Type B pancreatic cell (in vitro differentiated cells): ENCODE measurements around the gene RPL31. TPM values are rescaled to one million over a fixed set of nuclear protein-coding genes. Genes with fewer than 3 reads are reported as not detected.
A peak's percentile ranks its signal among the peaks of the same experiment; 100 is the strongest.

Experiments used
- DNase-seq: peaks from one replicate; pipeline ENCODE4 v3.0.0; 2021; ENCODE audit warnings: mixed read lengths; ENCODE audit not compliant: unreplicated experiment; ENCODE audit errors: extremely low spot score
- H3K27ac Mint-ChIP-seq: 2 replicates; pipeline ENCODE4 v1.8.0; 2021; ENCODE audit warnings: mild to moderate bottlenecking, mixed read lengths
- H3K27me3 Mint-ChIP-seq: 2 replicates; pipeline ENCODE4 v1.8.0; 2021; ENCODE audit warnings: mixed read lengths
- H3K36me3 Mint-ChIP-seq: 2 replicates; pipeline ENCODE4 v1.8.0; 2021; ENCODE audit warnings: mixed read lengths
- H3K4me1 Mint-ChIP-seq: one replicate; pipeline ENCODE4 v1.8.0; 2021; ENCODE audit warnings: mixed read lengths; ENCODE audit not compliant: unreplicated experiment
- H3K4me3 Mint-ChIP-seq: 2 replicates; pipeline ENCODE4 v1.8.0; 2021; ENCODE audit warnings: mild to moderate bottlenecking, mixed read lengths
- H3K9me3 Mint-ChIP-seq: 2 replicates; pipeline ENCODE4 v1.8.0; 2021; ENCODE audit warnings: mixed read lengths
- long read RNA-seq: library from polyadenylated mRNA; unstranded; transcript quantifications from one replicate; pipeline ENCODE4 v2.0.0, GENCODE V29; 2020
- total RNA-seq: library from RNA; stranded (reverse); gene quantifications from 2 replicates; pipeline ENCODE4 v1.2.1, GENCODE V29; 2021; ENCODE audit warnings: low replicate concordance
- TF ChIP-seq, protein P1 (sequence below): fragments of 200-600 bp; sonication (generic); conservative IDR thresholded peaks from 2 replicates; pipeline ENCODE4 v1.5.0; 2021; ENCODE audit warnings: antibody characterized with exemption, mild to moderate bottlenecking

The RPL31 gene
- 1,718 and 2,012 TPM in 2 replicates for total RNA-seq
- long read RNA-seq, transcript RPL31-205 (4 exons, 716 nt) = minor isoform, 12 of 1,157 reads
- long read RNA-seq, transcript RPL31-208 (4 exons, 825 nt) = minor isoform, 54 of 1,157 reads
- long read RNA-seq, transcript RPL31-201 (5 exons, 1,865 nt) = major isoform, 1,022 of 1,157 reads
- long read RNA-seq, transcript RPL31-203 (5 exons, 1,110 nt) = minor isoform, 36 of 1,157 reads
- long read RNA-seq, partial matches to known transcripts = 14 of 1,157 reads
- long read RNA-seq, other reads (novel, unspliced or antisense) = 17 of 1,157 reads

DNA sequence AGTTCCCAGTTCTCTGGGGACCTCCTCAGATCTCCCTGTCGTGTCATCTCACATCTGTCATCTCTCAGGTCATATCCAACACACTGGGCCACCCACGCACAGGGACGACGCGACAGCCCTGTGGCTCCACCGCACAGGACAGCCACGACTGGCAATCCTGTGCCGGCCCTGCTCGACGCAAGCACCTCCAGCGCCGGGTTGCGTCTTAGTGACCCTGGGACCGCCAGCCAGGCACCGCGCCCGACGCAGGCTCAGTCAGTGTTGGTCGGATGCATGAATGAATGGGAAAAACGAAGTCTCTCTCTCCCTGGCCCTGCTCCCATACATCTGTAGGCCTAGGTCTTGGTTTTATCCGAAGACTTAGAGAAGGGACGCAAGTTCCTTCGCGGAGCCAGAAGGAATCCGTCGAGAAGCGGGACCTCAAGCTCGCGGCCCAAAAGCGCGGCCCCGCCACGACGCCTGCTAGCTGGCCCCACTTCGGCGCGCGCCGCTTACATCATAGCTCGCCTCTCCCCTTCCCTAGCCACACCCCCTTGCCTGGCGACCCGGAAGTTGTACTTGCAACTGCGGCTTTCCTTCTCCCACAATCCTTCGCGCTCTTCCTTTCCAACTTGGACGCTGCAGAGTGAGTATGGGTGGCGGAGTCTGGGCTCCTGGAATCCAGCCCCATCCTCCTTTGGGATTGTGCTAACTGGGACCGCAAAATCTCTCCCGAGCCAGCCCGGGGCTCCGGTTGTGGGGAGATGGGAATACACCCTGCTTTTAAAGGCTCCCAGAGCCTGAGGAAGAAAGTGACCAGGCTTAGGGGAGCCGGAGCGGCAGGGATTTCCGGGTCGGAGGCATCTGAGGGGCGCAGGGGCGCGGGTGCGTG lies at the start of gene RPL31:
TSS of gene RPL31 (plus strand) at position 599 of the 871 bp plus-strand sequence. CDS start 413 bp downstream, outside the sequence.
- peak; percentile 95 for DNase-seq
- peak within 1 kb of the TSS; percentile 96 for H3K4me3 Mint-ChIP-seq
- TF ChIP-seq, protein P1, sequence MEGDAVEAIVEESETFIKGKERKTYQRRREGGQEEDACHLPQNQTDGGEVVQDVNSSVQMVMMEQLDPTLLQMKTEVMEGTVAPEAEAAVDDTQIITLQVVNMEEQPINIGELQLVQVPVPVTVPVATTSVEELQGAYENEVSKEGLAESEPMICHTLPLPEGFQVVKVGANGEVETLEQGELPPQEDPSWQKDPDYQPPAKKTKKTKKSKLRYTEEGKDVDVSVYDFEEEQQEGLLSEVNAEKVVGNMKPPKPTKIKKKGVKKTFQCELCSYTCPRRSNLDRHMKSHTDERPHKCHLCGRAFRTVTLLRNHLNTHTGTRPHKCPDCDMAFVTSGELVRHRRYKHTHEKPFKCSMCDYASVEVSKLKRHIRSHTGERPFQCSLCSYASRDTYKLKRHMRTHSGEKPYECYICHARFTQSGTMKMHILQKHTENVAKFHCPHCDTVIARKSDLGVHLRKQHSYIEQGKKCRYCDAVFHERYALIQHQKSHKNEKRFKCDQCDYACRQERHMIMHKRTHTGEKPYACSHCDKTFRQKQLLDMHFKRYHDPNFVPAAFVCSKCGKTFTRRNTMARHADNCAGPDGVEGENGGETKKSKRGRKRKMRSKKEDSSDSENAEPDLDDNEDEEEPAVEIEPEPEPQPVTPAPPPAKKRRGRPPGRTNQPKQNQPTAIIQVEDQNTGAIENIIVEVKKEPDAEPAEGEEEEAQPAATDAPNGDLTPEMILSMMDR = no peak
- peaks cover 34% of the 10 kb centered on the region for H3K4me1 Mint-ChIP-seq
- H3K27me3 Mint-ChIP-seq = no peaks in the 10 kb centered on the region
- peaks cover 40% of the 10 kb centered on the region for H3K36me3 Mint-ChIP-seq
- peaks cover 7% of the 10 kb centered on the region for H3K9me3 Mint-ChIP-seq
- peak within 1 kb of the TSS; percentile 89 for H3K27ac Mint-ChIP-seq

- Mint-ChIP-seq H3K4me3 (no peak overlapping the region), H3K4me1 (peaks cover 8% of the 10 kb centered on the region), H3K9me3 (no peaks in the 10 kb centered on the region), H3K36me3 (peaks cover 3% of the 10 kb centered on the region), H3K27ac (no peak overlapping the region), H3K27me3 (no peaks in the 10 kb centered on the region)
- DNase-seq = no peak
- TF ChIP-seq, protein P1 = no peak
These were observed 49.6 kb upstream of the RPL31 start for GRCh38 chr2:100952512-100952911.

DNA sequence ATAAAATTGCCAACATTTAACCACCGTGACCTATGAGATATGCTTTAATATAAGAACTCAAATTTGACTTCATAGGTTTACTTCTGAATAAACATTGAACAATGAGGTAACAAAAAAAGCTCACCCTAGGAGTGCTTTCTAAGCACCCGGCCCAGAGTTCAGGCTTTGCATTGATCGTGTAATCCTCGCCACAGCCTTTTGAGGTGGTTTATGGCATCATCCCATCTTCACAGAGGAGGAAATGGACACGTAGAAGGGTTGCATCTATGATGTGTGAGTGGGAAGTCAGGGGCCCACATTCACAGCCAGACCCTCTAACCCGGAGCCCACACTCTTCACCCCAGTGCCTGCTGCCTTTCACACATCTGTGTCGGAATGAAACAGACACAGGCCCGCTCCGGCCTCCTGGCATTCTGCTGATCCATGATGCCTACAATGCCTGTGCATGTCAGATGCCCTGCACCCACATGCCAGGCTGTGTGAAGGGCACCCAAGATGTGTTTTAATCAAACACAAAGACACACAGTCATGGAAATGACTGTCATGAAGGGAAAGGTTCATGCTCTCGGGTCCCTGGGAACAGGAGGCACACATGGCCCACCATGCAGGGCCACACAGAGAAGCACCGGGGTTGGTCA lies 48.6 kb upstream of the RPL31 start:
- DNase-seq = no peak
- Mint-ChIP-seq H3K9me3 (no peaks in the 10 kb centered on the region), H3K27ac (no peak overlapping the region), H3K27me3 (no peaks in the 10 kb centered on the region), H3K4me1 (peaks cover 8% of the 10 kb centered on the region), H3K36me3 (peaks cover 3% of the 10 kb centered on the region), H3K4me3 (no peak overlapping the region)
- TF ChIP-seq, protein P1 = no peak

GRCh38 chr2:100954044-100954420 lies 48.1 kb upstream of the RPL31 start:
- TF ChIP-seq, protein P1 = no peak
- no peak overlapping the region for H3K4me3 Mint-ChIP-seq
- no peak overlapping the region for H3K27ac Mint-ChIP-seq
- DNase-seq = no peak
- no peaks in the 10 kb centered on the region for H3K27me3 Mint-ChIP-seq
- peaks cover 4% of the 10 kb centered on the region for H3K4me1 Mint-ChIP-seq
- H3K9me3 Mint-ChIP-seq = no peaks in the 10 kb centered on the region
- H3K36me3 Mint-ChIP-seq = peaks cover 3% of the 10 kb centered on the region

DNA sequence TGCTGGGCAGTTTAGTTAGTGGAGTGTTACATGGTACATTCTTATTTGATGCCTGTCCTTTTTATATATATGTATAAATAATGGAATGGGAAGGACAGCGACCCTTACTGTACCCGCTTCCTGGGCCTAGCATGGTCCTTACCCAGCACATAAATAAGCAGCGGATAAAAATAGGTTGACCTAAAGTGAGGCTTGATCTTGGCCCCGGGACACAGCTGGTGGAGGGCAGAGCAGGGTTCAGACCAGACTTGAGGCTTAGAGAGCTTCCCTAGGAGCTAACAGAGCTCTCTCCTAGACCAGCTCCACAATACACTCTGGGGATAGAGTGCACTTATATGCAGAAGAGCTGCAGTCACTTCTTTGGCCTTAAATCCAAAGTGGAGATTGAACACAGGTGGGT lies 46.9 kb upstream of the RPL31 start:
- peaks cover under 1% of the 10 kb centered on the region for H3K36me3 Mint-ChIP-seq
- TF ChIP-seq, protein P1 = no peak
- H3K4me1 Mint-ChIP-seq = peaks cover 5% of the 10 kb centered on the region
- DNase-seq = no peak
- H3K27me3 Mint-ChIP-seq = peaks cover 3% of the 10 kb centered on the region
- no peaks in the 10 kb centered on the region for H3K9me3 Mint-ChIP-seq
- no peak overlapping the region for H3K27ac Mint-ChIP-seq
- no peak overlapping the region for H3K4me3 Mint-ChIP-seq
